Vagina (tissue), 2 donors: ENCODE data around the gene CFAP97. TPM values are rescaled to one million over a fixed set of nuclear protein-coding genes. Genes with fewer than 3 reads are reported as not detected.
A peak's percentile ranks its signal among the peaks of the same experiment; 100 is the strongest.
"Not testable (repeated sequence)": the region's sequence is repeated elsewhere in the genome, so short reads cannot be mapped to it uniquely, and the experiment has no call there.

Source experiments
- DNase-seq, 2 donors: peaks; one replicate each; pipeline ENCODE4 v3.0.0-alpha.2; 2017; ENCODE audit errors: extremely low spot score in 2 of 2
- H3K27ac ChIP-seq: fragments of 200-600 bp; sonication (generic); one replicate; pipeline ENCODE4 v1.5.1; 2019
- H3K27me3 ChIP-seq: fragments of 200-600 bp; sonication (generic); one replicate; pipeline ENCODE4 v1.5.1; 2019
- H3K36me3 ChIP-seq, 2 donors: fragments of 200-600 bp; sonication (generic); one replicate each; pipeline ENCODE4 v1.5.1; 2017 to 2019
- H3K4me1 ChIP-seq: fragments of 200-600 bp; sonication (generic); one replicate; pipeline ENCODE4 v1.5.1; 2019
- H3K4me3 ChIP-seq, 2 donors: fragments of 200-600 bp; sonication (generic); 1 replicate in 1 of 2; 2 replicates in 1 of 2; pipeline ENCODE4 v1.5.1; 2016 to 2019
- H3K9me3 ChIP-seq: fragments of 200-600 bp; sonication (generic); one replicate; pipeline ENCODE4 v1.5.1; 2019
- POLR2A ChIP-seq, 2 donors: fragments of 450-650 bp; IDR thresholded peaks; one replicate each; pipeline ENCODE4 v1.6.1; 2017; ENCODE audit warnings: antibody characterized with exemption in 2 of 2, mild to moderate bottlenecking in 2 of 2, moderate library complexity in 2 of 2
- POLR2AphosphoS5 ChIP-seq, 2 donors: sonication (generic); formaldehyde crosslinking; IDR thresholded peaks; one replicate each; pipeline ENCODE4 v1.9.0; 2017; ENCODE audit warnings: antibody characterized with exemption in 2 of 2, mild to moderate bottlenecking in 2 of 2, low read depth in 1 of 2; ENCODE audit not compliant: insufficient read depth in 1 of 2
- intact Hi-C: fragments of 100-400 bp; cut with DNase I; formaldehyde crosslinking; loops from one replicate; pipeline ENCODE4 v1.15.1; 2023
- total RNA-seq: library from RNA; depleted of rRNA; stranded (reverse); fragments of >200 nt; gene quantifications from one replicate; pipeline ENCODE4 v1.2.3, GENCODE V29; 2016
- TF ChIP-seq, protein P1 (sequence below), 3 experiments: fragments of 450-650 bp in 2 of 3; fragments of 200-600 bp in 1 of 3; sonication (generic) in 1 of 3; IDR thresholded peaks; one replicate each; pipeline ENCODE4 v1.5.1; 2017 to 2019; ENCODE audit warnings: antibody characterized with exemption in 3 of 3, mild to moderate bottlenecking in 2 of 3, moderate library complexity in 2 of 3

CFAP97 gene
- total RNA-seq, 1 donor from 2014 or later: 28.5 TPM

DNA sequence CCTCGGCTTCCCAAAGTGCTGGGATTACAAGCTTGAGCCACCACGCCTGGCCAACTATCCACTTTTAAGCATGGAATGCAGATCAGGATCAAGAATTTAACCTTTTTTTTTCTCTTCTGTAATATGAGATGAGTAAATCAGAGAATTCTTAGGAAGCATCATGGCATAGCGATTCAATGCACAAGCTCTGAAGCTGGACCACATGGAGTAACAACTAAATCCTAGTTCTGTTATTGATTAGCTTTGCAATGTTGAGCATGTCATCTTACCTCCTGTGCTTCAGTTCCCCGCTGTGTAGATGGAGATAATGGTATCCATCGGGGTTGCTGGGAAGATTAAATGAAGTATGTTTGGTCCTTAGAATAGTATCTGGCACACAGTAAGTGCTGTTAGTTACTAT, 3.7 kb upstream of the CFAP97 start:
- Histone ChIP-seq H3K27ac (no peak overlapping the region), H3K4me1 (peaks cover 39% of the 10 kb centered on the region), H3K9me3 (no peaks in the 10 kb centered on the region), H3K4me3 (no peak overlapping the region), H3K27me3 (no peaks in the 10 kb centered on the region), H3K36me3 (no peaks in the 10 kb centered on the region)
- no peak for TF ChIP-seq POLR2A (IDR thresholded peaks at IDR 0.05)
- no peak for TF ChIP-seq POLR2AphosphoS5 (IDR thresholded peaks at IDR 0.05; ENCODE audit: insufficient read depth in 1 of 2, low read depth in 1 of 2)
- TF ChIP-seq, protein P1, sequence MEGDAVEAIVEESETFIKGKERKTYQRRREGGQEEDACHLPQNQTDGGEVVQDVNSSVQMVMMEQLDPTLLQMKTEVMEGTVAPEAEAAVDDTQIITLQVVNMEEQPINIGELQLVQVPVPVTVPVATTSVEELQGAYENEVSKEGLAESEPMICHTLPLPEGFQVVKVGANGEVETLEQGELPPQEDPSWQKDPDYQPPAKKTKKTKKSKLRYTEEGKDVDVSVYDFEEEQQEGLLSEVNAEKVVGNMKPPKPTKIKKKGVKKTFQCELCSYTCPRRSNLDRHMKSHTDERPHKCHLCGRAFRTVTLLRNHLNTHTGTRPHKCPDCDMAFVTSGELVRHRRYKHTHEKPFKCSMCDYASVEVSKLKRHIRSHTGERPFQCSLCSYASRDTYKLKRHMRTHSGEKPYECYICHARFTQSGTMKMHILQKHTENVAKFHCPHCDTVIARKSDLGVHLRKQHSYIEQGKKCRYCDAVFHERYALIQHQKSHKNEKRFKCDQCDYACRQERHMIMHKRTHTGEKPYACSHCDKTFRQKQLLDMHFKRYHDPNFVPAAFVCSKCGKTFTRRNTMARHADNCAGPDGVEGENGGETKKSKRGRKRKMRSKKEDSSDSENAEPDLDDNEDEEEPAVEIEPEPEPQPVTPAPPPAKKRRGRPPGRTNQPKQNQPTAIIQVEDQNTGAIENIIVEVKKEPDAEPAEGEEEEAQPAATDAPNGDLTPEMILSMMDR (IDR thresholded peaks at IDR 0.05): no peak
- DNase-seq: no peak
- intact Hi-C loops: loop anchor here (5.0 to 10.0 kb wide), 2 partner anchors 187 to 1700 kb away; partner anchors contain the start of genes ANKRD37, ING2 and LRP2BP

DNA sequence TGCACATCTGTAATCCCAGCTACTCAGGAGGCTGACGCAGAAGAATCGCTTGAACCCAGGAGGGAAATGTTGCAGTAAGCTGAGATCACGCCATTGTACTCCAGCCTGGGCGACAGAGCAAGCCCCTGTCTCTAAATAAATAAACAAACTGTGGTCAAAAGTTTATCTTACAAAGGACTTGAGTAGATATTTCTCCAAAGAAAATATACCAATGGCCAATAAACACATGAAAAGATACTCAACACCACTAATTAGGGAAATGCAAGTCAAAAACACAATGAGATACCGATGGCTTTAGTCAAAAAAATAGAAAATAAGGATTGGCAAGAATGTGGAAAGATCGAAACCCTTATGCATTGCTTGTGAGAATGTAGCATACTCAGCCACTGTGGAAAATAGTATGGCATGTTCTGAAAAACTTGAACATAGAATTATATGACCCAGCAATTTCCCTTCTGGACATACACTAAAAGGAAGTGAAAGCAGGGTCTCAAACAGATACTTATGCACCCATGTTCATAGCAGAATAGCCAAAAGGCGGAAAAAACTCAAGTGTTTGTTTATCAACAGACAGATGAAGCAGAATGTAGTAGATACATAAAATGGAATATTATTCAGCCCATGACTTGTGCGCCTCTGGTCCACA, 2.0 kb upstream of the CFAP97 start:
- no peaks in the 10 kb centered on the region for H3K36me3 ChIP-seq
- H3K9me3 ChIP-seq: no peaks in the 10 kb centered on the region
- H3K4me1 ChIP-seq: peaks cover 39% of the 10 kb centered on the region
- H3K27me3 ChIP-seq: no peaks in the 10 kb centered on the region
- no peak overlapping the region for H3K4me3 ChIP-seq
- DNase-seq: no peak
- intact Hi-C loops: loop anchor here (5.0 to 10.0 kb wide), 2 partner anchors 189 to 1699 kb away; partner anchors contain the start of genes ANKRD37, ING2 and LRP2BP
- no peak overlapping the region for H3K27ac ChIP-seq
- TF ChIP-seq POLR2A (IDR thresholded peaks at IDR 0.05) (no peak), POLR2AphosphoS5 (IDR thresholded peaks at IDR 0.05; ENCODE audit: insufficient read depth in 1 of 2, low read depth in 1 of 2) (no peak)
- TF ChIP-seq, protein P1 (IDR thresholded peaks at IDR 0.05): no peak

DNA sequence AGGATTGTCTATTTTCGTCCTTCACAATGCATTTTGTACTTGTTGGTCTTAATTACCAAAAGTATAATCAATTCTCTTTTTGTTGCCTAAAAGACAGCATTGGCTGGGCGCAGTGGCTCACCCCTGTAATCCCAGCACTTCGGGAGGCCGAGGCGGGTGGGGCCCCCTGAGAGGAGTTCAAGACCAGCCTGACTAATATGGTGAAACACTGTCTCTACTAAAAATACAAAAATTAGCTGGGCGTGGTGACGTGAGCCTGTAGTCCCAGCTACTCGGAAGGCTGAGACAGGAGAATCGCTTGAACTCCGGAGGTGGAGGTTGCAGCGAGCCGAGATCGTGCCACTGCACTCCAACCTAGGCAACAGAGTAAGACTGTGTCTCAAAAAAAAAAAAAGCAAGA, 1.3 kb upstream of the CFAP97 start:
- H3K9me3 ChIP-seq, DNase-seq, H3K27me3 ChIP-seq, H3K4me3 ChIP-seq, H3K36me3 ChIP-seq: not testable (repeated sequence)
- intact Hi-C loops: loop anchor here (5.0 to 10.0 kb wide), 2 partner anchors 190 to 1698 kb away; partner anchors contain the start of genes ANKRD37, ING2 and LRP2BP
- peaks cover 36% of the 10 kb centered on the region for H3K4me1 ChIP-seq
- H3K27ac ChIP-seq: peak overlapping the region; percentile 98

DNA sequence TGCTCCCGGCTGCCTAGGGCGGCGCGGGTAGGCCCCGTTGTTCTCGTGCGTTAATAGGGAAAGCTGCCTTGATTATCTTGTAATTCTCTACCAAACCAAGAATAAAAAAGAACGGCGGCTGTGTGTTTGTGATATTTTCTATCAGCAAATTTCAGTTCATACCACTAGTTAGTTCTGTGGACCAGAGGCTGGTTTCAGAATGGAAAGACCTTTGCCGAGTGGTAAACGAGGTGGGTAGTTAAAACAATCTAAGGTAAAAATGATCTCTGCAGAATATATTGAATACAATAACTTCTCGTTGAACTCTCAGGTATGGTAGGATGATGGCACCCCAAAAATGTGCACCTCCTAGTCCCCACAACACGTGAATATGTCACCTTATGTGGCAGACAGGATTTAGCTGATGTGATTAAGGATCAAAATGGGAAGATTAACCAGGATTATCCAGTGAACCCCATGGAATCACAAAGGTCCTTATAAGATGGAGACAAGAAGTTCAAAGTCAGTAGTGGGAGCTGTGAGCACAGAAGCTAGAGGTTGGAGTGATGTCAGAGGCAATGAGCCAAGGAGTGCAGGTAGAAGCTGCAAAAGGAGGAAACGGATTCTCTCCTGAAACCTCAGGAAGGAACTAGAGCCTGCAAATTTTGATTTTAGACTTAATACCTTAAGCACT, 574 bp upstream of the CFAP97 start:
- Histone ChIP-seq H3K27ac (peak overlapping the region; percentile 98), H3K4me1 (peaks cover 36% of the 10 kb centered on the region), H3K36me3 (no peaks in the 10 kb centered on the region), H3K9me3 (no peaks in the 10 kb centered on the region), H3K4me3 (peak overlapping the region; percentile 82 to 94), H3K27me3 (no peaks in the 10 kb centered on the region)
- TF ChIP-seq, protein P1 (IDR thresholded peaks at IDR 0.05): no peak
- TF ChIP-seq POLR2A (IDR thresholded peaks at IDR 0.05) (no peak), POLR2AphosphoS5 (IDR thresholded peaks at IDR 0.05; ENCODE audit: insufficient read depth in 1 of 2, low read depth in 1 of 2) (no peak)
- DNase-seq: no peak
- intact Hi-C loops: loop anchor here (10.0 kb wide), 1 partner anchor 190 kb away; the partner anchor contains the start of genes ANKRD37 and LRP2BP

DNA sequence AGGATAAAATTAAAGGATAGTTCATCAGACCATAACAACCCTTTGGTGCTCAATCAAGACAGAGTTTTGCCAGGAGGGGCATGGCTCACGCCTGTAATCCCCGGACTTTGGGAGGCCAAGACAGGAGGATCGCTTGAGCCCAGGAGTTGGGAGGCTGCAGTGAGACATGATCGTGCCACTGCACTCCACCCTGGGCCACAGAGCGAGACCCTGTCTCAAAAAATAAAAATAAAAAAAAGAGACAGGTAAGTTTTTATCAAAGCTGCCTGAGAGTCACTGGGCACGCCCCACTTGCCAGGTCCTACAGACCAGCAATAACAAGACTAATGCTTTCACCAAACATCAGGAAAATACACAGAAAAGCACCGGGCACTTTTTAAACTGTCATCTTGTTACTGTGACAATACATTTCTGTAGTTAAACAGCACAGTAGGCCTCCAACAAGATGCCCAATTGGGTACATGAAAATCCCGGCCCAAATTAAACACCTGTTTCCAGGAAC, 765 bp downstream of the CFAP97 start:
- Histone ChIP-seq H3K27ac (peak overlapping the region; percentile 98), H3K36me3 (no peaks in the 10 kb centered on the region), H3K9me3 (no peaks in the 10 kb centered on the region), H3K27me3 (no peaks in the 10 kb centered on the region), H3K4me1 (peaks cover 28% of the 10 kb centered on the region), H3K4me3 (peak overlapping the region; percentile 82 to 94)
- DNase-seq: no peak
- TF ChIP-seq POLR2AphosphoS5 (IDR thresholded peaks at IDR 0.05; ENCODE audit: insufficient read depth in 1 of 2, low read depth in 1 of 2): no peak
- TF ChIP-seq, protein P1 (IDR thresholded peaks at IDR 0.05): no peak
- no peak for TF ChIP-seq POLR2A (IDR thresholded peaks at IDR 0.05)
- intact Hi-C loops: loop anchor here (10.0 kb wide), 1 partner anchor 192 kb away; the partner anchor contains the start of genes ANKRD37 and LRP2BP
